H9 (cell line): ENCODE data around the gene VTN. TPM values are rescaled to one million over a fixed set of nuclear protein-coding genes. Genes with fewer than 3 reads are reported as not detected.

Source experiments
- DNase-seq: peaks from one replicate; pipeline ENCODE4 v3.0.0-alpha.2; 2017
- H2AFZ ChIP-seq: one replicate; pipeline ENCODE4 v1.6.1; 2013; ENCODE audit warnings: mild to moderate bottlenecking, low read length, control low read depth, moderate library complexity
- H2AK5ac ChIP-seq: 2 replicates; pipeline ENCODE4 v1.6.1; 2013; ENCODE audit warnings: low read length, control low read depth, mixed read lengths; ENCODE audit not compliant: insufficient read length
- H2BK120ac ChIP-seq: one replicate; pipeline ENCODE4 v1.6.1; 2013; ENCODE audit warnings: low read depth, mild to moderate bottlenecking, low read length, control low read depth, inconsistent platforms; ENCODE audit not compliant: poor library complexity, severe bottlenecking
- H2BK12ac ChIP-seq: 2 replicates; pipeline ENCODE4 v1.6.1; 2013; ENCODE audit warnings: low read length, control low read depth, mixed read lengths, low read depth; ENCODE audit not compliant: insufficient read length
- H2BK15ac ChIP-seq: 2 replicates; pipeline ENCODE4 v1.6.1; 2013; ENCODE audit warnings: low read depth, low read length, control low read depth
- H2BK20ac ChIP-seq: one replicate; pipeline ENCODE4 v1.6.1; 2013; ENCODE audit warnings: low read depth, mild to moderate bottlenecking, low read length, control low read depth, inconsistent platforms; ENCODE audit not compliant: poor library complexity, severe bottlenecking
- H2BK5ac ChIP-seq: 2 replicates; pipeline ENCODE4 v1.6.1; 2013; ENCODE audit warnings: low read length, control low read depth, mixed read lengths; ENCODE audit not compliant: insufficient read length
- H3K14ac ChIP-seq: 2 replicates; pipeline ENCODE4 v1.6.1; 2013; ENCODE audit warnings: low read length, control low read depth; ENCODE audit not compliant: insufficient read depth
- H3K18ac ChIP-seq: 2 replicates; pipeline ENCODE4 v1.6.1; 2013; ENCODE audit warnings: low read depth, mild to moderate bottlenecking, mixed read lengths, low read length, control low read depth; ENCODE audit not compliant: insufficient read length
- H3K23ac ChIP-seq: 2 replicates; pipeline ENCODE4 v1.6.1; 2013; ENCODE audit warnings: low read length, control low read depth, mixed read lengths, low read depth; ENCODE audit not compliant: insufficient read length
- H3K23me2 ChIP-seq: 2 replicates; pipeline ENCODE4 v1.6.1; 2013; ENCODE audit warnings: low read depth, mild to moderate bottlenecking, mixed read lengths, low read length, control low read depth; ENCODE audit not compliant: insufficient read length, poor library complexity, severe bottlenecking
- H3K27ac ChIP-seq: 2 replicates; pipeline ENCODE4 v1.5.1; 2013; ENCODE audit warnings: low read length, control low read depth, mixed read lengths, low read depth; ENCODE audit not compliant: insufficient read length
- H3K27me3 ChIP-seq: 2 replicates; pipeline ENCODE4 v1.6.1; 2013; ENCODE audit warnings: low read length, control low read depth, inconsistent platforms; ENCODE audit not compliant: insufficient read depth
- H3K4ac ChIP-seq: 2 replicates; pipeline ENCODE4 v1.6.1; 2013; ENCODE audit warnings: low read depth, mild to moderate bottlenecking, control low read depth, inconsistent platforms, low read length, moderate library complexity
- H3K4me1 ChIP-seq: 2 replicates; pipeline ENCODE4 v1.6.1; 2013; ENCODE audit warnings: low read length, control low read depth, inconsistent platforms; ENCODE audit not compliant: insufficient read depth
- H3K4me2 ChIP-seq: 2 replicates; pipeline ENCODE4 v1.6.1; 2013; ENCODE audit warnings: low read length, control low read depth, mixed read lengths; ENCODE audit not compliant: insufficient read length, insufficient read depth
- H3K56ac ChIP-seq: 2 replicates; pipeline ENCODE4 v1.6.1; 2013; ENCODE audit warnings: low read depth, mild to moderate bottlenecking, mixed read lengths, low read length, control low read depth; ENCODE audit not compliant: insufficient read length
- H3K79me1 ChIP-seq: 2 replicates; pipeline ENCODE4 v1.6.1; 2013; ENCODE audit warnings: low read depth, mild to moderate bottlenecking, moderate library complexity, low read length, control low read depth, inconsistent platforms; ENCODE audit not compliant: insufficient read depth, poor library complexity, severe bottlenecking
- H3K79me2 ChIP-seq: 2 replicates; pipeline ENCODE4 v1.6.1; 2013; ENCODE audit warnings: low read length, control low read depth, inconsistent platforms; ENCODE audit not compliant: insufficient read depth
- H3K9ac ChIP-seq: 2 replicates; pipeline ENCODE4 v1.6.1; 2013; ENCODE audit warnings: low read length, control low read depth, mixed read lengths; ENCODE audit not compliant: insufficient read length; ENCODE audit errors: extremely low read depth
- H3K9me3 ChIP-seq: one replicate; pipeline ENCODE4 v1.6.1; 2013; ENCODE audit warnings: low read depth, low read length, inconsistent platforms; ENCODE audit not compliant: control insufficient read depth
- H3T11ph ChIP-seq: one replicate; pipeline ENCODE4 v1.6.1; 2013; ENCODE audit warnings: mild to moderate bottlenecking, low read length, control low read depth, inconsistent platforms
- H4K20me1 ChIP-seq: one replicate; pipeline ENCODE4 v1.6.1; 2013; ENCODE audit not compliant: control insufficient read depth, insufficient read length, insufficient read depth
- H4K5ac ChIP-seq: 2 replicates; pipeline ENCODE4 v1.6.1; 2013; ENCODE audit warnings: low read depth, mild to moderate bottlenecking, mixed read lengths, low read length, control low read depth; ENCODE audit not compliant: insufficient read length
- H4K8ac ChIP-seq: replicated peaks from 2 replicates; pipeline ENCODE4 v1.6.1; 2013; ENCODE audit warnings: low read length, control low read depth, mixed read lengths, low read depth; ENCODE audit not compliant: insufficient read length
- H4K91ac ChIP-seq: 2 replicates; pipeline ENCODE4 v1.6.1; 2013; ENCODE audit warnings: low read depth, mild to moderate bottlenecking, moderate library complexity, mixed read lengths, low read length, control low read depth; ENCODE audit not compliant: insufficient read length
- H3K27ac Mint-ChIP-seq, 3 experiments: 2 replicates in 2 of 3; 3 replicates in 1 of 3; pipeline ENCODE4 v1.8.0; 2020 to 2021; ENCODE audit warnings: mixed read lengths in 3 of 3, mild to moderate bottlenecking in 1 of 3, moderate library complexity in 1 of 3
- H3K27me3 Mint-ChIP-seq: 2 replicates; pipeline ENCODE4 v1.8.0; 2021; ENCODE audit warnings: low read depth, mild to moderate bottlenecking, moderate library complexity, mixed read lengths
- H3K36me3 Mint-ChIP-seq, 3 experiments: 2 replicates in 2 of 3; 3 replicates in 1 of 3; pipeline ENCODE4 v1.8.0; 2020 to 2021; ENCODE audit warnings: low read depth in 3 of 3, mixed read lengths in 3 of 3; ENCODE audit not compliant: insufficient read depth in 1 of 3
- H3K4me1 Mint-ChIP-seq, 2 experiments: 2 replicates each; pipeline ENCODE4 v1.8.0; 2020; ENCODE audit warnings: mixed read lengths in 2 of 2
- H3K4me3 Mint-ChIP-seq, 2 experiments: 2 replicates in 1 of 2; 3 replicates in 1 of 2; pipeline ENCODE4 v1.8.0; 2020 to 2021; ENCODE audit warnings: mild to moderate bottlenecking in 2 of 2, mixed read lengths in 2 of 2, moderate library complexity in 1 of 2
- H3K9me3 Mint-ChIP-seq, 2 experiments: 2 replicates in 1 of 2; 3 replicates in 1 of 2; pipeline ENCODE4 v1.8.0; 2020; ENCODE audit warnings: mild to moderate bottlenecking in 2 of 2, mixed read lengths in 2 of 2, moderate library complexity in 1 of 2
- WGBS: extraction: QIAGEN DNeasy Blood & Tissue Kit; methylation state at CpG from one replicate; pipeline ENCODE4 v1.1.7; 2013; ENCODE audit warnings: missing lambda C conversion rate, low lambda C conversion rate, mixed read lengths; ENCODE audit not compliant: insufficient read length; ENCODE audit errors: extremely low coverage; 5-methylcytosine and 5-hydroxymethylcytosine counted together
- total RNA-seq: library from RNA; stranded (reverse); gene quantifications from 2 replicates; pipeline ENCODE4 v1.2.1, GENCODE V29; 2021
- TF ChIP-seq, protein P1 (sequence below): fragments of 200-600 bp; sonication (generic); conservative IDR thresholded peaks from 3 replicates; pipeline ENCODE4 v1.8.0; 2021; ENCODE audit warnings: antibody characterized with exemption, mild to moderate bottlenecking

VTN gene
- total RNA-seq, 1 experiment from 2014 or later, result not detected

DNA sequence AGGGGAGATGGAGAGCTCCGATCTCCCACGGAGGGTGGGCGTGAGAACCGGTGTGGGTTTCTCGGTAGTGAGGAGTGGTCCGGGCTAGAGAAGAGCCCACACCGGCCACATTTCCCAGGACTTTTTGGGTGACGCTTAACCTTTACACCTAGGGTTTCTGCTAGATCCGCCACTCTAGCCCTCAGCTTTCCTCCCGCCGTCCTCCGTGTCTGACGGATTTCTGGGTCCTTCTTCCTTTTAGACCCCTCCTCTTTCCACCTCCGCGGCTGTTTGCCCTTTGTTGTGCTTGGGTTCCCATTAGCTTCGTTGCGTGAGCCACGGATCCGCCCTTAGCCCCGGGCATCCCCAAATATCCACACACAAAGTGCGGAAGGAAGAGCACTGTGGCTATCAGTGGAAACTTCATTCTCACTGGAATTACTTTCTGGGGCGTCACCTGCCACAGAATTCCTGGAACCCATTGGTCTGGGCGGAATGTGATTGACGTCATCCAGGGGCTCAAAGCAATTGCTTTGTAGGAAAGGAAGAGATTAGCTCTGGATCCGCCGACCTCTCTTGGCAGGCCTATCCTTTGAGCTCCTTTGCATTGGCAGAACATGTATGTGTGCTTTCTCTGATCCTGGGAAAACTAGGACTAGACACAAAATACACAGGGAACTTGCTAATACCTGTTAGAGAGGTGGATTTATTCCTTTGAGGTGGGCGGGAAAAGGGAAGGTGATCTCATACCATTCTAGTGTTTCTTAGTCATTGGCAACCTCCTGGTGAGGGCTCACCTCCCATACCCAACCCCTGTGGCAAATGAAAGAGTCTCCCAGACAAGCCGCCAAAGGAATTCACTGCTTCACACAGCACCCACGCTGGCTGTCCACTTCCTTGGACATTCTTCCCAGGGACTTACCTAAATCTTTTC, 33.9 kb downstream of the VTN start:
- TF ChIP-seq, protein P1, sequence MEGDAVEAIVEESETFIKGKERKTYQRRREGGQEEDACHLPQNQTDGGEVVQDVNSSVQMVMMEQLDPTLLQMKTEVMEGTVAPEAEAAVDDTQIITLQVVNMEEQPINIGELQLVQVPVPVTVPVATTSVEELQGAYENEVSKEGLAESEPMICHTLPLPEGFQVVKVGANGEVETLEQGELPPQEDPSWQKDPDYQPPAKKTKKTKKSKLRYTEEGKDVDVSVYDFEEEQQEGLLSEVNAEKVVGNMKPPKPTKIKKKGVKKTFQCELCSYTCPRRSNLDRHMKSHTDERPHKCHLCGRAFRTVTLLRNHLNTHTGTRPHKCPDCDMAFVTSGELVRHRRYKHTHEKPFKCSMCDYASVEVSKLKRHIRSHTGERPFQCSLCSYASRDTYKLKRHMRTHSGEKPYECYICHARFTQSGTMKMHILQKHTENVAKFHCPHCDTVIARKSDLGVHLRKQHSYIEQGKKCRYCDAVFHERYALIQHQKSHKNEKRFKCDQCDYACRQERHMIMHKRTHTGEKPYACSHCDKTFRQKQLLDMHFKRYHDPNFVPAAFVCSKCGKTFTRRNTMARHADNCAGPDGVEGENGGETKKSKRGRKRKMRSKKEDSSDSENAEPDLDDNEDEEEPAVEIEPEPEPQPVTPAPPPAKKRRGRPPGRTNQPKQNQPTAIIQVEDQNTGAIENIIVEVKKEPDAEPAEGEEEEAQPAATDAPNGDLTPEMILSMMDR, result no peak
- peak overlapping the region; percentile 92 to 99 (median 98) for H3K27ac Mint-ChIP-seq
- Histone ChIP-seq H3K4me2 (peak overlapping the region; percentile 77), H4K91ac (no peak overlapping the region), H2BK15ac (no peak overlapping the region), H3K9me3 (no peaks in the 10 kb centered on the region), H2BK12ac (no peak overlapping the region), H4K8ac (no peak overlapping the region), H3K79me2 (no peaks in the 10 kb centered on the region; the same call in 1 of the 2 replicates), H3K27me3 (no peaks in the 10 kb centered on the region), H3K4ac (no peak overlapping the region), H3K27ac (no peak overlapping the region), H3T11ph (no peak overlapping the region), H3K23me2 (peaks cover 13% of the 10 kb centered on the region), H3K56ac (no peak overlapping the region), H3K14ac (peak overlapping the region; percentile 86), H4K20me1 (no peaks in the 10 kb centered on the region), H4K5ac (no peak overlapping the region), H3K4me1 (peaks cover 9% of the 10 kb centered on the region; the same call in 1 of the 2 replicates), H2AK5ac (no peak overlapping the region), H2BK20ac (no peak overlapping the region), H2BK120ac (no peak overlapping the region), H3K18ac (peak overlapping the region; percentile 87), H2AFZ (no peak overlapping the region), H3K79me1 (no peaks in the 10 kb centered on the region), H3K9ac (peak overlapping the region; percentile 79), H3K23ac (no peak overlapping the region), H2BK5ac (no peak overlapping the region)
- WGBS, result no CpG with 5 or more reads among the region's 29 CpGs
- H3K4me3 Mint-ChIP-seq, result peak overlapping the region; percentile 97 to 99
- H3K9me3 Mint-ChIP-seq, result no peaks in the 10 kb centered on the region; a peak in 1 of 5 replicates
- H3K27me3 Mint-ChIP-seq, result no peaks in the 10 kb centered on the region
- peaks cover under 1 to 17% (median 12%) of the 10 kb centered on the region in 3 experiments; a peak in 5 of 7 replicates for H3K36me3 Mint-ChIP-seq
- peaks cover 19 to 23% of the 10 kb centered on the region in 2 experiments for H3K4me1 Mint-ChIP-seq
- DNase-seq, result peak; percentile 90
